MV-4-11 (cell line): Measurements from ENCODE around the gene FAM181B.

Source experiments
- DNase-seq: peaks from one replicate; lab custom pipeline; 2025; lab: John Stamatoyannopoulos, UW

FAM181B gene

GRCh38 chr11:82733444-82734119, at the start of gene FAM181B:
Gene FAM181B (minus strand): TSS chr11:82733864. CDS start chr11:82733729, 135 bp downstream.
- no peak for DNase-seq

DNA sequence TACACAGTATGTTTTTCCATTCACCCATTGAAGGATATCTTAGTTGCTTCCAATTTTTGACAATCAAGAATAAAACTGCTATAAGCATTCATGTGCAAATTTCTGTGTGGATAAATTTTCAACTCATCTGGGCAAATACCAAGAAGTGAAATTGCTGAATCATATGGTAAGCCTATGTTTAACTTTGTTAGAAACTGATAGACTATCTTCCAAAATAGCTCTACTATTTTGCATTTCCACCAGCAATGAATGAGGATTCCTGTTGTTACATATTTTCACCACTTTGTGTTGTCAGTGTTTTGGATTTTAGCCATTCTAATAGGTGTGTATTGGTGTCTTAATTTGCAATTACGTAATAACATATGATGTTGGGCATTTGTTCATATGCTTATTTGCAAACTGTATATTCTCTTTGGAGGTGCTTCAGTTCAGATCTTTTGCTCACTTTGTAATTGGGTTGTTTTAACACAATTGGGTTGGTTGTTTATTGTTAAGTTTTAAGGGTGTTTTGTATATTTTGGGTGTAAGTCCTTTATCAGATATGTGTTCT, 49.2 kb upstream of the FAM181B start:
- no peak for DNase-seq

DNA sequence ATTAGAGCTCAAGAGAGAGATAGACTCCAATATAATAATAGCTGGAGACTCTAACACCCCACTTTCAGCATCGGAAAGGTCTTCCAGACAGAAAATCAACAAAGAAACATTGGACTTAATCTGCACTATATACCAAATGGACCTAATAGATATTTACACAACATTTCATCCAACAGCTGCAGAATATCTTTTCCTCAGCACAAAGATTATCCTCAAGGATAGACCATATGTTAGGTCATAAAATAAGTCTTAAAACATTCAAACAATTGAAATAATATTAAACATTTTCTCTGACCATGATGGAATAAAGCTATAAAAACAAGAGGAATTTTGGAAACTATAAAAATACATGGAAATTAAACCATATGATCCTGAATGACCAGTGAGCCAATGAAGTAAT, 45.1 kb upstream of the FAM181B start:
- DNase-seq = no peak

GRCh38 chr11:82776377-82776776, 42.7 kb upstream of the FAM181B start:
- DNase-seq = no peak

GRCh38 chr11:82775736-82776346, 42.2 kb upstream of the FAM181B start:
- peak; percentile 44 for DNase-seq

DNA sequence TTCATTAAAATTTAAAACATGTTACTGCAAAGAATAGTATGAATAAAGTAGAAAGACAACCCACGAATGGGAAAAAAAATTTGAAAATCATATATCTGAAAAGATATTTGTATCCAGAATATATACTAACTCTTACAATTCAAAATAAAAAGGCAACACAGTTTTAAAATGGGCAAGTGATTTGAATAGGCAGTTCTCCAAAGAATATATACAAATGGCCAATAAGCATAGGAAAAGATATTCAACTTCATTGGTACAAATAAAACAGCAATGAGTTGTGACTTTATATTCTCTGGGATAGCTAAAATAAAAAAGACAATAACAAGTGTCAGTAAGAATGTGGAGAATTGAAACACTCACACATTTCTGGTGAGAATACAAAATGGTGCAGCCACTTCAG, 41.6 kb upstream of the FAM181B start:
- no peak for DNase-seq

DNA sequence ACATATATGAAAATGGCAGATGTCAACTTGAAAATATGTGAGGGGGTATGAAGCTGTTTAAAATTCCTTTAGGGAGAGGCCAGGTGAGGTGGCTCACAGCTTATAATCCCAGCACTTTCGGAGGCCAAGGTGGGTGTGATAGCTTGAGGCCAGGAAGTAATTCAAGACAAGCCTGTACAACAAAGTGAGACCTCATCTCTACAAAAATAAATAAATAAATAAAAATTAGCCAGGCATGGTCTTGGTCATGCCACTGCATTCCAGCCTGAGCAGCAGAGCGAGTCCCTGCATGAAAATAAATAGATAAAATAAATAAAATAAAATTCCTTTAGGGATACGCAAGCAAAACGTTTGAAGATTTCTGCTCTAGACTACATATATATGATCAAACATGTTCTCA, 38.1 kb upstream of the FAM181B start:
- DNase-seq = no peak

GRCh38 chr11:82767123-82767522, 33.5 kb upstream of the FAM181B start:
- no peak for DNase-seq

DNA sequence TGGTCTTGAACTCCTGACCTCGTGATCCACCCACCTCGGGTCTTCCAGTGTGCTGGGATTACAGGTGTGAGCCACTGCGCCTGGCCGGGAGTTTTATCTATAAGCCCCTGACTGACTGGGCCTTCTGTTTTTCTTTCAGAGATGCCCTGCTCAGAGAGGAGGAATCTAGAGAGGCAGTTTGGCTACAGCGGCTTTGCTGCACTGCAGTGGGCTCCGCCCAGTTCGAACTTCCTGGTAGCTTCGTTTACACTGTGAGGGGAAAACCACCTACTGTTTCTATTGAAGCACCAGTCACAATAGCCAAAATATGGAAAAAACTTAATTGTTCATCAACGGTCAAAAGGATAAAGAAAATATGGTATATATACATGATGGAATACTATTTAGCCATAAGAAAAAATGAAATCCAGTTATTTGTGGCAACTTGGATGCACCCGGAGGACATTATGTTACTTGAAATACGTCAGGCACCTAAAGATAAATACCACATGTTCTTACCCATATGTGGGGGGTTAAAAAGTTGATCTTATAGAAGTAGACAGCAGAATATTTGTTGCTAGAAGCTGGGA, 31.9 kb upstream of the FAM181B start:
- DNase-seq = no peak

GRCh38 chr11:82763167-82763566, 29.5 kb upstream of the FAM181B start:
- DNase-seq = no peak

DNA sequence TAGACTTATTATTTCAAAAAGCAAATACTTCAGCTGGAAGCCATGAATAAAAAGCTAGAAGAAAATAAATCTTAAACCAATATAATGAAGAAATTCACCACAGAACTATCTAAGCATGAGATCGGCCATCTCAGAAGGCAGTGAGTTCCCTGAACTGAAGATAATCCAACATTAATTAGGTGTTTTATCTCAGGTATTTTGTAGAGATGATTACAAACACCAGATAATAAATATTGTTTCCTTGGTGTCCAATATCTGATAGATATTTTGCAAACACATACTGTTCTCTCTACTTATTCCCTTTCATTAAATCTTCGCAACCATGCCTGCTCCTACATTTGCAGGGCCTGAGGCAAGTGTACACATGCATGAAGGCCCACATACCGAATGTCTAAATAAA, 26.0 kb upstream of the FAM181B start:
- no peak for DNase-seq

DNA sequence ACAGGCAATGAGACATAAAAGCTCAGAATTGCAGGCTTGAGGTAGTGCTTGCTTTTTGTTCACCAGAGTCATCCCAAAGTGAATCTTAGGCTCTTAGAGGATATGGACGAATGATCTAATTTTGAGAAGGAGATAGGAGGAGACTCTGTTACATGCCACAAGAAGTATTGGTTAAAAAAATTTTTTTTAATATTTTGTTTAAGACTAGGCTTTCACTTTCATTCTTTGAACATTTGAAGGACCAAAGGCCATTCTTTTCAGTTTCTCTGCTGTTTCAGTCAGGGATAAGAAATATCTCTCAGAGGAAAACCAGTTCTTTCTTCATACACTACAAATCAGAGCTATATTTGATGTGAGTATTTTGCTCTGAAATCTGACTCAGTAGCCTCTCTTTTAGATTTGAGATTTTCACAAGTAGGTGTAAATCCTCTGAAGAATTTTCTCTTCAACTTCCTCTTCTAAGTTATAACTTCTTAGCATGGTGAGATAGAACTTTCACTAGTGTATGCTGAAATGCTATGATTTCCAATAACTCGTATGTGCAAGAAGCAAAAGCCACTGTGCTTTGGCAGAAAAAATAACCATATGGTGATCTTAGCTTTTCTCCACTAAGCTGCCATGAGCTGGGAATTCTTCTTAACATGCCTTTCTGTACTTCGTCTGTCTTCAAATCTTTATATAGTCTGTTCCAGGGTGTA, 24.1 kb upstream of the FAM181B start:
- DNase-seq = no peak

- DNase-seq = no peak
These were observed 23.3 kb upstream of the FAM181B start for GRCh38 chr11:82756765-82757639.

DNA sequence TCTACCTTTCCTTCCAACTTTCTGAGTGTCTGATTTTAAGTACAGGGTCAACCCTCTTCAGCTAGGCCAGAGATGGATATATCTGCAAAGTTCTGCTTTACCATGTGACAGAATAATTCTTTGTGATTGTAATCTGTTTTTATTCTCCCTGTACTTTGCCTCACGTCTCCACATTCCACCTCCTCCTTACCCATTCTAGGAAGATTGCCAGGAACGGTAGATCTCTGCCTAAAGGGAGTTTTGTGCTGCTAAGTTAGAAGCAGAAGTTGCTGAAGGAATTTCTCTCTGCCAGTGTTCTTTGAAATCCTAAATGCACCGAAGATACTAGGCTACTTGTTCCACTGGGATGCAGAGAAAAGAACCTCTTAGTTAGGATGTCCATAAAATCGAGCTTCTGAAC, 20.7 kb upstream of the FAM181B start:
- DNase-seq = no peak

- no peak for DNase-seq
These were observed 20.3 kb upstream of the FAM181B start for GRCh38 chr11:82753921-82754320.

DNA sequence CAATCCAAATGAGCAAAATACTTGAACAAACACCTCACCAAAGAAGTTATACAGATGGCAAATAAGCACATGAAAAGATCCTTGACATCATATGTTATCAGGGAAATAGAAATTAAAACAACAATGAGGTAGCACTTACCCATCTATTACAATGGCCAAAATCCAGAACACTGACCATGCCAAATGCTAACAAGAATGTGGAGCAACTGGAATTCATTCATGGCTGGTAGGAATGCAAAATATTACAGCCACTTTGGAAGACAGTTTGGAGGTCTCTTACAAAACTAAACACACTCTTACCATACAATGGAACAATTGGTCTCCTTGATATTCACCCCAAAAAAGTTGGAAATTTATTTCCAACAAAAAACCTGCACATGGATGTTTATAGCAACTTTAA, 19.1 kb upstream of the FAM181B start:
- no peak for DNase-seq

DNA sequence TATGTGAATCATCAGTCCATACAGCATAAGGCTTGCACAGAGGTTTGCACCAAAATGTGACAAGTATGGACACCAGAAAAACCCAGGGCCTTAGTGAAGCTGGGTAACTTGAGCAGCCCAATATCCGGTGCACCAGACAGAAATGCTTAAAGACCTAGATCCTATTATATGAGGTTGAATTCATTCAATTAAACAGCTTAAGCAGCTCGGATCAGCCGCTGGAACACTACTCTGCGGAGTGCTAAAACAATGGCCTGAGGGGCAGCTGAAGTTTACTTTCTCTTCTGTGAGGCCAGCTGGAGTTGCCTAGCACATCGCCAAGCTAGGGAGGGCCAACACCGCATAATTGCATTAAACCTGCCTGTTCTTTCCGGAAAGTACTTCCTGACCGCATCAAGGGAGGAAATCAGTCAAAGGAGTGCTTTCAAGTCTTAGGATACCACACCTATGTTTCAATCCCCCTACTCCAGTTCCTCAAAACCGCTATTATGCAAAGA, 17.0 kb upstream of the FAM181B start:
- no peak for DNase-seq

GRCh38 chr11:82747471-82747870, 13.8 kb upstream of the FAM181B start:
- DNase-seq = no peak

DNA sequence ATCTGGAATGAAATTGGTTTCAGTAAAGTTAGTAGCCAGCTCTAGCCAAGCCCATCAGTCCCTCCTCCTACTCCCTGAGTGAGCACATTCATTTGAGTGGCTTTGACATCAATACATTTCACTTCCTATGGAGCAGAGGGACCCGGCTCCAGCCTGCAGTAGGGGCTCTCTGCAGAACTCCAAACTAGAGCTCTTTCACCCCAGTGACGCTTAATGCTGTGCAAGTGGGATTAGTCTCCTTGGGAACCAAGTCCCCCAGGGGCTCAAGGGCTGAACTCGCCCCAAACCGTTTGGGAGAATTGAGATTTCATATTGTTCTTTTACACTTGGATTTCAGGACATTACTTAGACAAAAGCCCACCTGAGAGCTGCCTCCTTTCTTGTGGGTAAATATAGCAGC, 4.4 kb upstream of the FAM181B start:
- no peak for DNase-seq

DNA sequence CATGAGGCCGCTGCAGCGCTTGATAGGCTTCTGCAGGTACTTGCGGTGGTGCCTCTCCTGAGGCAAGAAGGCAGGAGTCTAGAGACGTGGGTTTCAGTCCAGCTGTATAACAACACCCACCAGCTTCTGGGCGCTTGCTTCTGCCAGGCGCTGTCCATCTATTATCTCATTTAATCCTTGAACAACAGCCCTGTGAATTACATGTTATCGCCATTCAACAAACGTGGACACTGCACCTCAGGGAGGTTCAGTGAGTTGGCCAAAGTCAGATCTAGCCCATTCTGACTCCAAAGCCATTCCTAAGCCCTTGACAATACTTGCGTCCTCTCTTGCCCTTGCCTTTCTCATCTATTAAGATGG, 436 bp upstream of the FAM181B start:
- DNase-seq = no peak

DNA sequence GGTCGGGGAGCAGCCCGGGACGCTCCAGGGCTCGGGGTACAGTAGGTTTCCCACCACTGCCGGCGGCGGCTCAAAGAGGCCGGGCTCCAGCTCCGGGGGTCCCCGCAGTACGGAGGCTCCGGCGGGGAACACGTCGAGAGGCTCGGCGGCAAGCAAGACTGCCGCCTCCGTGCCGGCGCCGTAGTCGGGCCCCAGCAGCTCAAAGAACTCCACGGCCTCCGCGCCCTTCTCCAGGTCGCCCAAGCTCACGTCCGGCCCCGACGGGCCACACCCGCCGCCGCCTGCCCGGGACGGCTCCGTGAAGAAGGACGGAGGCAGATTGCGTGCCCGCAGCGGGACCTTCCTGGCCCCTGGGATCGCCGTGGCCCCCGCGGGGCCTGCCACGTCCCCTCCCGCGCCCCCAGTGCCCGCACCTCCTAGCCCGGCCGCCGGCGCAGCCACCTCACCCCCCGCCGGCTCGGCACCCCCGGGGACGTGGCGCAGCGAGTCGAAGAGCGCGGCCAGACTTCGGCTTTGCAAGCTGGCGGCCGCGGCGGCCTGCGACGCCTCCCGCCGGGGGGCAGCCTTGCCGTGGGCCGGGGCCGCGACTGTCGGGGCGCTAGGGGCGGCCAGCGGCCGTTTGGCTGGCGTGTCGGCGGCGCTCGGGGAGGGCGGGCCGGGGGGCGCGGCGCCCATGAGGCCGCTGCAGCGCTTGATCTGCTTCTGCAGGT, 775 bp downstream of the FAM181B start:
- no peak for DNase-seq
